NCI-H2196 treated with DMSO at 0.1 percent for 48 hours (cell line): ENCODE data around the gene RMC1.

Source experiments
- DNase-seq: peaks from one replicate; lab custom pipeline; 2025; ENCODE audit not compliant: unreplicated experiment; lab: John Stamatoyannopoulos, UW

The RMC1 gene

DNA sequence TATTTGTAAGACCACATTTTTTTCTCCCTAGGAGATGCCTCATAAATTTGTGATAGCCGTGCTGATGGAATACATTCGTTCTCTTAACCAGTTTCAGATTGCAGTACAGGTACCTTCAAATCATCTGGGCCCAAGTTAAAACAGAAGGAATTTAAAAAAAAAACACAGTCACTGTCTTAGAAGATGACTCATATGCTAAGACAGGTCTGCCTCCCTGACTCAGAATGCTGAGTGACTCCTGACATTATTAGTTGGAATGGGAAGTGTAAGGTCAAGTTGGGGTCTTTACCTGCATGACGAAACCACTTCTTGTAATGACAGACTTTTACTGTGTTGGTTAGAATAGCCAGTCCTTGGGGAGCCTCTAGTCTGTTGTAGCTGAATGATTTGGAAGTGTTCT is 26.3 kb downstream of the RMC1 start:
- DNase-seq: no peak

DNA sequence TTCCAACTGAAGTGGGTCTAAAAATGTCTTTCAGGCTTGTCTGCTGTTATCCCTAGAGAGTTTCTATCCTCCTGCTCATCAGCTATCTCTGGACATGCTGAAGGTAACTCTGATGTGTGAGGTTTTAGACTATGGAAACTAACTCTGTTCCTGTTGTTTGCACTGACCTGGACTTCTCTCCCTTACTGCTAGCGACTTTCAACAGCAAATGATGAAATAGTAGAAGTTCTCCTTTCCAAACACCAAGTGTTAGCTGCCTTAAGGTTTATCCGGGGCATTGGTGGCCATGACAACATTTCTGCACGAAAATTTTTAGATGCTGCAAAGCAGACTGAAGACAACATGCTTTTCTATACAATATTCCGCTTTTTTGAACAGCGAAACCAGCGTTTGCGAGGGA is 26.9 kb downstream of the RMC1 start:
- DNase-seq: no peak

DNA sequence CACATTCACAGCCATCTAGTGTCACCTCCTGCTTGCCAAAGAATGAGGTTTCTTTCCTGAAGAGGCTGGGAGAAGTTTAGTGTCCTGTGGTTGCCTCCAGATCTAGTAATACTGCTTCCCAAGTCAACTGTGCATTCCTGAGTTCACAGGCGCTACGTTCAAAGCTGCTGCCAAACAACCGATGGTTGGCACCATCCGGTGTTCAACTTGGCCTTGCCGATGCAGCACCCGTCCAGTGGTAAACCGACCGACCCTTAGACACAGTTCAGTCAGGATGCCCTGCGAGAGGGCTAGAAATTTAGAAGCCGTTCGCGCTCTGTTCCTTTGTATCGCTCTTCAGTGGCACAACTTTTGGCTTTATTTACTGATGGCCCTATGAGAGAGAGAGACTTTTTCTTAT is 28.6 kb downstream of the RMC1 start:
- DNase-seq: no peak

DNA sequence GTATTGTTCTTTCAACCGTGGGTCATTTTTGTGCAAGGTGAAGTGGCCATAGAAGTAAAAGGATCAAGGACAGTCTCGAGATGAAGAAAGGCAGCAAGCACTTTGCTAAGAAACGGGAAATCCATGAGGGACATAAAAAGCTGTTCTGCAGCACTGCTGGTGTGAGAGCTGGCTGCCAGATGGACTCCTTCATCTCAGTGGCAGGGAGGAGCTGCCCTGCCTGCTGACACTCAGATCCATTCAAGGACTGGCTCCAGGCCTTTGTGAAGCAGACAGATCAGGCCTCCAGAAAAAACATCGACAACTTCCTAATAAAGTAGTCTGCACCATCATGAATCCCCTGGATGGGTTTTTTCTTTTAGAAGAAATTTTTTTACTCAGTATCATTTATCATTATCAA is 29.5 kb downstream of the RMC1 start:
- no peak for DNase-seq

DNA sequence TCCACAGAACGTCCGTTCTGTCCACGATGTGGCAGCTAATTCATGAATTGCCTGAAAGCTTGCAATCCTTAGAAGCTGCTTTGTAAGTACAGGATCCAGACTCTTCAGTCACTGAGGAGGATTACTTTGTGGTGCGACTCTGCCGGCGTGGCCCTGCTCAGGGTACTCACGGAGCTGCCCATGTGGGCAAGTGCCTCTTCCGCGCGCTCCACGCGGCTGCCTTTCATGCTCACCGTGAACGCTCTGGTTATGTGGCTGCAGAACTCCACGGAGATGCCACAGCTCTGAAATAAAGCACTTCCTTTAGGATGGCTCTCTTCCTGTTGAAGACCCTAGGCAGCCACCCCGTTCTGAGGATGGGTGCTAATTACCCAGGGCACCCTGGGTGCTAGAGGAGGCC is 31.0 kb downstream of the RMC1 start:
- DNase-seq: no peak

DNA sequence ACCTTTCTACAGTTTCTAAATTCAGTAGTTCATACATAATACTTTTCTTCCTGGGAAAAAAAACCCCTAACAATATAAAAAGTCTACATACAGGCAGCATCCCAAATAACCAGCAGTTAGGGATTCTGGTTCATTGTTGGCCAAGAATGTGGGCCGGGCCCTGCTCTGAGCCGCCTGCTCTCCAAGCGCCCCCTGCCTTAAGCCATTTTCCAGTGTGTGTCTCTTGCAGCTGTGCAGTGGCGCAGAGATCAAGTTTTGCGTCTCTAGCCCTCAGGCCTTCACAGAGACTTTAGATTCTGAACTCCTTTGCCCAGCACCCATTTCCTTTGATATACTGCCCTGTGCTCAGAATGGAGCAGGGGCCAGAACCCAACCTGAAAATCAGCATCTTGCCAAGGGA is 32.9 kb downstream of the RMC1 start:
- DNase-seq: no peak

DNA sequence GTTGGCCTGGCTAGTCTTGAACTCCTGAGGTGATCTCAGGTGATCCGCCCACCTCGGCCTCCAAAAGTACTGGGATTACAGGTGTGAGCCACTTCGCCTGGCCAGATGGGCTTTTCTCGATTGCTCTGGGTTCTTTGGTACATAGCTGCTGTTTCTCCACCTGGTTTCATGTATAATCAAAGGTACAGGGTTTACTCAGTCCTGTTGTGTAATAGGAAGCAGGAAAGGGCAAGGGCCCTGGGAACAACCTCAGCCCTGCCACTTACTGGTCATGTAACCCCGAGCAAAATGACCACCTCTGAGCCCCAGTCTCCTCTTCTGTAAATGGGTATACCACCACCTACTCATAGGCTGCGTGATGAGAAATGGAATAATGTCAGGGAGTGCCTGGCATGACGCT is 34.0 kb downstream of the RMC1 start:
- DNase-seq: no peak

DNA sequence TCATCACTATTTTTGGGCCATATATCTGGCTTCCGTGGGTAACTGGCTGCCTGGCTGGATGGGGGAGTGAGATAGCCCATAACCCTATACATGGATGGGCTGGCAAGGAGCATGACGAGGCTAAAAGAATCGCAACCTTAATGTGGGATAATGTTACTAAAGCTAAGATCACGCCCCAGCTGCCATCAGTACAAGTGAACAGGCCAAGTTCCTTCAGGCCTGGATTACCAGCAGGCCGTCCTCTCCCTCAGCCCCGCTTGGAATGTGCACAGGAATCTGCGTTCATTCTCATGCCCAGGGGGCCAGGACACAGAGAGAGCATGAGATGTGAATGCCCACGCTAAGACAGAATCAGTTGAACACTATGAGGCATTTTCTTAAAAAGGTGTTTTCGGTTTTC is 34.7 kb downstream of the RMC1 start:
- DNase-seq: no peak

DNA sequence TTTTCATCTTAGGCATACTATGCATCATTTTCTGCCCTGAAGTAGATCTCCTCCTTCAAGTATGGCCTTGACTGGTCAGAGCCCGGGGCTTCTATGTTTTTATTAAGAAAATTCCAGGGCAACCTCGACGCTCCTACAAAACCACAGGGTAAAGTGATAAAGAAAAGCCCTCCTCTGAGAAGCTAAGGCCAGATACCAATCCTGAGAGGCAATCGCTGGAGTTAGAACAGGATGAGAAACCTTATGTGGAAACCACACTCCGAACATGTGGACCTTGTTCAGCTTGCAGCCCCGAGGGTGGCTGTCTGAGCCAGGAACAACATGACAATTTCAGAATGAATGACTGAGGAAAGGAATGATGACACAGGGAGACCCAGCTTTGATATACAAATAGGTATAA is 35.6 kb downstream of the RMC1 start:
- no peak for DNase-seq

DNA sequence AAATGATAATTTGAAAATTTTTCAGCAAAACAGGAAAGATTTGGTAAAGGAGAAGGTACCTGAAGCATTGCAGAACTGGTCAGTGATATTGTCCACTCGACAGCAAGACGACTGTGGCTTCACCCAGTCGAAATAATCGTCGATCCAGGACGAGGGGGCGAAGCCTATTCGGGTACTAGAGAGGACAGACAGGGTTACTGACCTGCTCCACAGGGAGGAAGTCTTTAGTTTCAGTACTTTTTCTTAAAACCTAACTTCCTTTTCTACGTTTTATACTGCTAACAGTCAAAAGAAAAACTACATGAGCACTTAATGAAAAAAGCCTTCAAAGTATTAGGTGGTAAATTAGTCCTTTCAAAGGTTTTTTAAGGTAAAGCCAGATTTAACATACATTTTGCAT is 36.0 kb downstream of the RMC1 start:
- no peak for DNase-seq

DNA sequence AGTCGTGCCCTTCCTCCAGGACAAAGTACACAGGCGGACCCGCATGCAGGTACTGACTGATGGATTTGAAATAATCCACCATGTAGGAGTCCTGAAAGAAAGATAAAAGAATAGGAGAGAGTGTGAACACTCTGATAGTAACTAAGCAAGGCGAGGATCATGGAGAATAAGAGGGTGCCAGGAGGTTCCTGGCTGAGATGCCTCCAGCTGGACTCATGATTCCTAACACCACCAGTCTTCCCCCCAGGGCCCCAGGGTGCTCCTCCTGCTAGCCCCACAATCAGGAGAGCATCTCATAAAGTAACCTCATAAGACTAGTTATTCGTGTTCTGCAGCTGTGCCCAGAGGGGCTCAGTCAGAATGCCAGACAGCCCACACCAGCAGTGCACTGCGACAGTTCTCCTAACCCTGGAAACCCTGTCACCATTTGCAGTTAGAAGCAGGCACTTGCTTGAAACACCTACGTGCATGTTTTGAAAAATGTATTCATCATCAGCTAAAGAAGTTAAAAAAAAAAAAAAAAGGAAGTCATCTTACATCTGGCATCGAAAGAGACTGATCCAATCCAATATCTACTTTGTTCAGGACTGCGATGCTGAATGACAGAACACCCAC is 36.7 kb downstream of the RMC1 start:
- DNase-seq: no peak

DNA sequence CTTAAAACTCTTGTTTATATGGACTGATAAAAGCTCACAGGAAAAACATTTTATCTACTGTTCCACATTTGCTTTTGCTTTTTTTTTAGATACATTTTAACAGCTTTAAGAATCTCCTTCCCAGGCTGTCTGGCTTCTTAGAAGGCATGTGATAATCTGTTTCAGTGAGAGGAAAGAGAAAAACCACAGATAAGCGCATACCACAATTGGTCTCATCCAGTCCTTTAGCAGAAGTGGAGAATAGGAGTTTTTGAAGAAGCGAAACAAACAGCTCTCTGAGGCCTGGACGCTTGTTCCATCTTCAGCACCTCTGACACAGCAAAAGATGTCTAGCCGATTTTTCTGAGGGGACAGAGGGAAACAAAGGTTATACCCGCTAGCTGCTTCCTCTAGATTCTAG is 37.6 kb downstream of the RMC1 start:
- no peak for DNase-seq

DNA sequence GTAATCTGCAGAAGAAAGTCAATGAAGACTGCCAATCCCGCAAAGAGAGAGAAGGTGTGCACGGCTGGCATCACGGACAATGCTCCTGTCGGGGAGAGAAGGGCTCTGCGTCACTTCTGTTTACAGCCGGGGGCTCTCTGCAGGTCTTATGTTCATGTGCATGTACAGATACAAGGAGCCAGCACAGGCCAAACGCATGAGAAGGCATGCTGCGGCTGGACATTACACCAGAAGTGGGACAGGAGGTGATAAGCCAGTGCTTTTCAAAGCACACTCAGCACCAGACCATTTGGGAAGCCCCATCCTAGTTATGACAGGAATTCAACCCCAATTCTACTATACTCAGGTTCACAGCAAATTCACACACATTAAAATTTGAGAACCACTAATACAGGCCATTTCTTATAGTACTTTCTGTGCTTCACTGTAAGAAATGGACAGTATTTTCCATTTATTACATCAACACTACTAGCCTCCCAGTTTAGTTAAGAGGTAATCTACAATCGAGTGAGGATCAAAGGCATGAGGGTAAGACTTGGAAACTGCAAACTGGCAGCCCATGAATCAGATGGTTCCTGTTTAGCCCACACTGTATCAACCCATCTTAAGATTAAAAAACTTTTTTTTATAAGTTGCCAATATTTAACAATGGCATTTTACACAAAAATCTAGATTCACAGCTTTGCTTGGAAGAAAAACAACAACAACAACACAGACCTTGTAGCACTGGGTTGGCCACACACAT is 38.2 kb downstream of the RMC1 start:
- no peak for DNase-seq

DNA sequence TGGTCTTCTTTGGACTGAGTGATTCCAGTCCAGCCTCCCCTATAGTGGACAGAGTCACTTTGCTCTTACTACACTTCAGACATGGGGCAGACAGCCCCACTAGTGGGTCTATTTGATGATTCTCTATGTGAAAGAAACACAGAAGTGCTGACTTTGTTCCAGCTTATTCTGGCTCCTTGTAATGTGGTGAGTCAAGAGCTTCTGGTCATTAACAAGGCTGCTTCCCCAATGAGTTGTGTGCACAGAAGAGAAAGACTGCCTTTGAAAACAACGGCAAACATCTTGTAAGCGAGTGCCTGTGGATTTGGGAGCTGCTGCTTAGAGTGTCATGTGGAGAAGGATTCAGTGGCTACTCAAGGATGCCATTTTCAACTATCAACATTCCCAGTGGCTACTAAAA is 39.1 kb downstream of the RMC1 start:
- no peak for DNase-seq

DNA sequence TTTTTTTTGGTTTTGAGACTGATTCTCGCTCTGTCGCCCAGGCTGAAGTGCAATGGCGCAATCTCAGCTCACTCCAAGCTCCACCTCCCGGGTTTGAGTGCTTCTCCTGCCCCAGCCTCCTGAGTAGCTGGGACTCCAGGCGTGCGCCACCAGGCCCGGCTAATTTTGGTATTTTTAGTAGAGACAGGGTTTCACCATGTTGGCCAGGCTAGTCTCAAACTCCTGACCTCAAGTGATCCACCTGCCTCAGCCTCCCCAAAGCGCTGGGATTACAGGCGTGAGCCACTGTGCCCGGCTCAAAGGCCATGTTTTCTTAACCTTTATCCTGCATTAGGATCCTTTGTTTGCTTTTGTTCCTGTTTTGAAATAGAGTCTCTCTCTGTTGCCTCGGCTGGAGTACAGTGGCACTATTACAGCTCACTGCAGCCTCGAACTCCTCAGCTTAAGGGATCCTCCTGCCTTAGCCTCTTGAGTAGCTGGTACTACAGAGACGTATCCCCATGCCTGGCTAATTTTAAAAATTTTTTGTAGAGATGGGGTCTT is 42.0 kb downstream of the RMC1 start:
- no peak for DNase-seq

DNA sequence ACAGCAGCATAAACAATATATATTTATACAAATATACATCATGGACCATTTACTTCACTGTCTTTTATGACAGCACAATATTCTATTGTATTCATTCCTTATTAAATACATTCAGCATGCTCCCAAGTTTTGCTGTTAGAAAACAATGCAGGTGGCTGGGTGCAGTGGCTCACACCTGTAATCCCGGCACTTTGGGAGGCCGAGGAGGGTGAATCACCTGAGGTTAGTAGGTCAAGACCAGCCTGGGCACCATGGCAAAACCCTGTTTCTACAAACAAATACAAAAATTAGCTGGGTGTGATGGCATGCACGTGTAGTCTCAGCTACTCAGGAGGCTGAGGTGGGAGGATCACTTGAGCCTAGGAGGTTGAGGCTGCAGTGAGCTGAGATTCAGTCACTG is 44.0 kb downstream of the RMC1 start:
- no peak for DNase-seq

DNA sequence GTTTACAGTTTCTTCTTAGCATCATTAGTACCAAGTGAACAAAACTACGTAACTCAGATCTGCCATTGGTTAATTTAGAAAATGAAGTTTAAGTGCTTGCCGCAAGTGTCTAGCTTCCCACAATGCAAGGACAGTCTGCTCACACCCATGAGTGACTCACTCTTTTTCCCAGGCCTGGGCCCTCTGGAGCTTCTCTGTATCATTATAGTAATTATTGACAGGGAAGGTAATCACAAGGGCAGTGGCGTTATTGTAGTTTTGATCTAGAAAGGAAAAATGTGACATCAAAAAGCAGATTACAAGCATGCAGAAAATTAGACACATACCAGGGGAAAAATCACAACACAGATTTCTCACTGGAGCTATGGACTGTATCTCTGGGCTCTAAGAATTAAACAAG is 44.5 kb downstream of the RMC1 start:
- no peak for DNase-seq

DNA sequence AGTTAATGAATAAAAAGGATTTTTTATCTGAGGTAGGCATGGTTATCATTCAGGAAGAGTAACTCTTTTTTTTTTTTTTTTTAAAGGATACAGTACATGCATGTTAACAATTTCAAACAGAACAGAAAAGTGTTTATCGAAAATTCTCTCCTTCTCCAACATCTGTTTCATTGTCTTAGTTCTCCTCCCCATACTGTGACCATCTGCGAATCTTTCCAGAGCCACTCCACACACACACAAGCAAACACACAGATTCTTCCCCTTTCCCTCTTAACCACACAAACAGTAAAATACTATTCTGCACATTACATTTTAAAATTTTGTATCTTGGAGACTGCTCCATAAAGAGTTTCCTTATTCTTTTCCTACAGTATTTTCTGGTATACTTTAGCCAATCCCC is 45.0 kb downstream of the RMC1 start:
- no peak for DNase-seq

DNA sequence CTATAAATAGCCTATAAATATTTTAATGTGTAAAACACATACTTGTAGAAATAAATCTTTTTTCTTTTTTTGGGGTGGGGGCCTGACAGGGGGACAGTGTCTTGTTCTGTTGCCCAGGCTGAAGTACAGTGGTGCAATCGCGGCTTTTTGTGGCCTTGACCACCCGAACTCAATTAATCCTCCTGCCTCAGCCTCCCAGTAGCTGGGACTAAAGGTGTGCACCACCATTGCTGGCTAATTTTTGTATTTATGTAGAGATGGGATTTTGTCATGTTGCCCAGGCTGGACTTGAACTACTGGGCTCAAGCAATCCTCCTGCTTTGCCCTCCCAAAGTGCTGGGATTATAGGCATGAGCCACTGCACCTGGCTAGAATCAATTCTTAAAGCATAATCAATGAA is 45.4 kb downstream of the RMC1 start:
- no peak for DNase-seq

DNA sequence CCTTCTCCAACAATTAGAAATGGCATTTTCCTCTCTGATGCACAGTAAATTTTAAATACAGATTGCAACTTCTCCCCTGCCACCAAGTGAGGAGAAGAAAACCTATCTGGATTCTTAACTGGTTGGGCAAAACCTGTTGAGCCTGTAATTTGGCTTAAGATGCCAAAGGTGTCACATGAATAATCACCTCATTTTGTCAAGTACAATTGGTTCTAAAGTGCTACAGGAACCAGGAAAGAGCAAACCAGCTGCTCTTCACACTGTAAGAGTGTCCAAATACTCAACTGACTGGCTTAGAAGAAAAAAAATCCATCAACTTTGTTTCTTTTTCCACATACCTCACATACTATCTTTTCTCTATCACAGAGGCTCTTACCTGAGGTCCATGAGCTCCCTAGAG is 47.6 kb downstream of the RMC1 start:
- no peak for DNase-seq

DNA sequence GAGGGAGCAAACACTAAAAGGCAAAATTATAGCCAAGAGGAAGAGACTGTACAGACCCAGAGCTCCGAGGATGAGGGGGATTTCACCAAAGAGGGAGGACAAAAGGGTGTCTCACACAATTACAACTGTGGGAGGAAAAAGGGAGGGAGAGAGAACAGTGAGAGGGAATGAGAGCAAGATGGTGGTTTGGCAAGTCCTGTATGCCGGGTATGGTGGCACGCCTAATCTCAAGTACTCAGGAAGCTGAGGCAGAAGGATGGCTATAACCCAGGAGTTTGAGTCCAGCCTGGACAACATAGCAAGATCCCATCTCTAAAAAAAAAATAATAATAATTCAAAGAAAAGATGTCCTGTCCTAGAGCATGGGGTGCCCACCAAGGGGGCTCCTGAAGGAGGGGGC is 48.7 kb downstream of the RMC1 start:
- no peak for DNase-seq

DNA sequence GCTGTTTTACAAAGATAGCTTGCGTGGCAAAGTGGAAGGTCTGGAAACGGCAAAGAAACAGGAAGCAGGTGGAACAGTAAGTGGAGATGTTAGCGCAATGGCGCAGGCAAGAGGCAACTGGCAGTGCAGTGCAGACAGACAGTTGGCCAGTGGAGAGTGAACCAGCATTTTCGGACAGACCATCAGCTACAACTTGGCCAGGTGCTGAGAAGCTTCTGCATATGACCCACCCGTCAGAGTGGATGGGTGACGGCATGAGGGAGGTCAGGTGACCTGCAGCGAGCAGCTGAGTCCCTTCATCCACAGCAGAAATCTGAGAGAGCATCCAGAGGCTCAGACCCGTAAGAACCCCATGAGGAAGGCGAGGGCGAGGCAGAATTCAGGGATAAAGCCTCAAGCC is 49.2 kb downstream of the RMC1 start:
- DNase-seq: no peak

DNA sequence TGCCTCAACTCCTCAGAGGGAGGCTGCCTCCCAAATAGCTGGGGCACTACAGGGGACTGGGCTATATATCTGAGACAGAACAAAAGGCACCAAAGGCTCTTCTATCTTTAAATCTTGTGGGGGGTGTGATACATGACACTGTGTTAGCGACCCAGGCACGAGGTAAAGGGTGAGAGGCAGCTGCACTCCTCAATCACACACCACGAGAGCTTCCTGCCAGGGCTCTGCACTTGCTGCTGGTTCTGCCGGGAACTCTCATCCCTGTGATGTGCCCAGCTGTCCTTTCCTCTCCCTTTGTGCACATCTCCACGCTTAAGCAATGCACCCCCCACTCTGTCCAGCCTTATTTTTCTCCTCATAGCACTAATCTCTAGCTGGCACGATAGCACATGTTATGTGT is 50.6 kb downstream of the RMC1 start:
- no peak for DNase-seq
